ENCODE data around the gene MRPL33. TPM values are rescaled to one million over a fixed set of nuclear protein-coding genes. Genes with fewer than 3 reads are reported as not detected.
"Not testable (repeated sequence)": the region's sequence is repeated elsewhere in the genome, so short reads cannot be mapped to it uniquely, and the experiment has no call there.

The MRPL33 gene
- total and polyA plus RNA-seq, 3 donors from 2014 or later, result 142 to 204 (median 175) TPM

DNA sequence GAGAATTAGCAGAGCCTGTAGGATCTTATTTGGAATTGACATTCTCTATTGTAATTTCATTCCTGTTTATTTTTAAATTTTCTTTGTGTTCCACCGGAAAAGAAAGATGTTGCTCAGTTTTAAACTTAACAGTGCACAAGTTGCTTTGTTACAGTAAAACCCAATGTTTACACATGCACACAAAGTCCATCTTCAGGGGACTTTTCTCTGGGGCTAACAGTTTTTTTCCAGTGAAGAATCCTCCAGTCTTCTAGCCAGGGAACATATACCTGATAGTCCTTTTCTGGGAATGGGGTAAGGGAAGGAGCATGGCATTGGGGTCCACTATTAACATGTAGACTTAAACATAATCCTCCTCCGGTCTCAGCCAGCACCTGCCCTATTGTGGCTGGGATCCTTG is 25.2 kb upstream of the MRPL33 start:
- Histone ChIP-seq H3K4me3 (no peak overlapping the region), H3K36me3 (ENCODE audit: low read depth, missing control alignments) (no peaks in the 10 kb centered on the region), H3K27me3 (no peaks in the 10 kb centered on the region), H3K27ac (no peak overlapping the region), H3K4me1 (no peaks in the 10 kb centered on the region), H3K9me3 (no peaks in the 10 kb centered on the region)
- intact Hi-C loops (cut with DNase I; ENCODE audit: low total_unique reads), result no loop called here
- TF ChIP-seq, protein P1, sequence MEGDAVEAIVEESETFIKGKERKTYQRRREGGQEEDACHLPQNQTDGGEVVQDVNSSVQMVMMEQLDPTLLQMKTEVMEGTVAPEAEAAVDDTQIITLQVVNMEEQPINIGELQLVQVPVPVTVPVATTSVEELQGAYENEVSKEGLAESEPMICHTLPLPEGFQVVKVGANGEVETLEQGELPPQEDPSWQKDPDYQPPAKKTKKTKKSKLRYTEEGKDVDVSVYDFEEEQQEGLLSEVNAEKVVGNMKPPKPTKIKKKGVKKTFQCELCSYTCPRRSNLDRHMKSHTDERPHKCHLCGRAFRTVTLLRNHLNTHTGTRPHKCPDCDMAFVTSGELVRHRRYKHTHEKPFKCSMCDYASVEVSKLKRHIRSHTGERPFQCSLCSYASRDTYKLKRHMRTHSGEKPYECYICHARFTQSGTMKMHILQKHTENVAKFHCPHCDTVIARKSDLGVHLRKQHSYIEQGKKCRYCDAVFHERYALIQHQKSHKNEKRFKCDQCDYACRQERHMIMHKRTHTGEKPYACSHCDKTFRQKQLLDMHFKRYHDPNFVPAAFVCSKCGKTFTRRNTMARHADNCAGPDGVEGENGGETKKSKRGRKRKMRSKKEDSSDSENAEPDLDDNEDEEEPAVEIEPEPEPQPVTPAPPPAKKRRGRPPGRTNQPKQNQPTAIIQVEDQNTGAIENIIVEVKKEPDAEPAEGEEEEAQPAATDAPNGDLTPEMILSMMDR (IDR thresholded peaks at IDR 0.05), result no peak
- no peak for TF ChIP-seq POLR2A (IDR thresholded peaks at IDR 0.05)
- 90 to 91% methylated on average over 2 of the region's 2 CpGs for WGBS, 2 donors
- no peak for DNase-seq

DNA sequence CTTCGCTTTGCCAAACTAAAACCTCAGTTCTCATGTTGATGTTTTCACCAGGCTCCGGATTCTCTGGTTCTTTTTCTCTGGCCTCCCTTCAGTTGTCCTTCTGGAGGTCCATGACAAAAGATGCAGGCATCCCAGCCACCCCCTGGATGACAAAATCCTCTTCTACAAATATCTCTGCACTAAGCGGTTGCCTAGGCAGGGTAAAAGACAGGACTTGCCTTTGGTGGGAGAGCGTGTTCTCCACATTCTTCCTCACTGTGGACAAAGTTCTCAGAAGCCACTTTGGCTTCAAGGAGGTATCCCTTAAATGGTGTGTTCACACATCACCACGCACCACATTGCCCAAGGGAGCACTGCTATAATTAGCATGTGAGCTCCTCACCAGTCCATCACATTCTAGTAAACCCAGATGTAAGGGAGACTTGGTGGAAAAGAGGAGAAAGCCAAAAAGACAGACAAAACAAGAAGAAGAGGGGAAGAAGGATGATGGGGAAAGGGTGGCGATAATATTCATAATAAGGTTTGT is 23.6 kb upstream of the MRPL33 start:
- H3K27ac ChIP-seq, result no peak overlapping the region
- no peaks in the 10 kb centered on the region for H3K36me3 ChIP-seq (ENCODE audit: low read depth, missing control alignments)
- WGBS, 2 donors, result 77 to 82% methylated on average over 6 of the region's 6 CpGs
- no peak for DNase-seq
- H3K9me3 ChIP-seq, result no peaks in the 10 kb centered on the region
- H3K27me3 ChIP-seq, result no peaks in the 10 kb centered on the region
- no peak for TF ChIP-seq POLR2A (IDR thresholded peaks at IDR 0.05)
- TF ChIP-seq, protein P1 (IDR thresholded peaks at IDR 0.05), result no peak
- no peak overlapping the region for H3K4me3 ChIP-seq
- H3K4me1 ChIP-seq, result no peaks in the 10 kb centered on the region
- intact Hi-C loops (cut with DNase I; ENCODE audit: low total_unique reads), result no loop called here

DNA sequence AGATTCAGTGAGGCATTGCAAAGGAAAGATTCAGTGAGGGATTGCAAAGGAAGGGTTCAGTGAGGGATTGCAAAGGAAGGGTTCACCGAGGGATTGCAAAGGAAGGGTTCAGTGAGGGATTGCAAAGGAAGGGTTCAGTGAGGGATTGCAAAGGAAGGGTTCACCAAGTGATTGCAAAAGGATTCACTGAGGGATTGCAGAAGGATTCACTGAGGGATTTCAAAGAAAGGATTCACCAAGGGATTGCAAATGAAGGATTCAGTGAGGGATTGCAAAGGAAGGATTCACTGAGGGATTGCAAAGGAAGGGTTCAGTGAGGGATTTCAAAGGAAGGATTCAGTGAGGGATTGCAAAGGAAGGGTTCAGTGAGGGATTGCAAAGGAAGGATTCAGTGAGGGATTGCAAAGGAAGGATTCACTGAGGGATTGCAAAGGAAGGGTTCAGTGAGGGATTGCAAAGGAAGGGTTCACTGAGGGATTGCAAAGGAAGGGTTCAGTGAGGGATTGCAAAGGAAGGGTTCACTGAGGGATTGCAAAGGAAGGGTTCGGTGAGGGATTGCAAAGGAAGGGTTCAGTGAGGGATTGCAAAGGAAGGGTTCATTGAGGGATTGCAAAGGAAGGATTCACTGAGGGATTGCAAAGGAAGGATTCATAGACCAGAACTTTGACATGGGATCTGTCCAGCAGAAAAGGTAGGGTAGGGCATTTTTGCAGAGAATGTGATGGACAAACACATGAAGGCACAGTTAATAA is 22.5 kb upstream of the MRPL33 start:
- H3K4me1 ChIP-seq; H3K27ac ChIP-seq; DNase-seq; H3K9me3 ChIP-seq; H3K36me3 ChIP-seq (ENCODE audit: low read depth, missing control alignments); H3K27me3 ChIP-seq; intact Hi-C loops (cut with DNase I; ENCODE audit: low total_unique reads); H3K4me3 ChIP-seq: not testable (repeated sequence)
- WGBS, 2 donors, result 80 to 90% methylated on average over 2 of the region's 2 CpGs

DNA sequence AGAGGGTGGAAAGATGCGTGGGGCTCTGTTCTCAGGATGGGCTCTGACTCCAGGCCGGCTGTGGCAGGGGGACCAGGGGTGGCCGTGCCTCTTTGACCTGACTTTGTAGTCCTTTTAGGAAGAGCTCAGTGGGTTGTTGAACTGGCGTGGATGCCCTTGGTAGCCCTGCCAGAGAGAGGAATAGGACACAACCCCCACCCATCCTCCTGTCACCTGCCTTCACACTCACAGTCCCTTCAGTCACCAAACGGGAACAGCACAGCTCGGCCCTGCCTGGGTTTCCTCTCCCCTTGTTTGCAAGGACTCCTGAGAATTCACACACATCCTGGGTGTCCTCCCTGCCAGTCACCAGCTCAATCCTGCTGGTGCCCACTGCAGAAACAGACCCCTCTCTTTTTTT is 20.1 kb upstream of the MRPL33 start:
- H3K4me3 ChIP-seq, result no peak overlapping the region
- no peak for DNase-seq
- peaks cover 1% of the 10 kb centered on the region for H3K4me1 ChIP-seq
- intact Hi-C loops (cut with DNase I; ENCODE audit: low total_unique reads), result no loop called here
- H3K36me3 ChIP-seq (ENCODE audit: low read depth, missing control alignments), result no peaks in the 10 kb centered on the region
- TF ChIP-seq POLR2A (IDR thresholded peaks at IDR 0.05), result no peak
- TF ChIP-seq, protein P1 (IDR thresholded peaks at IDR 0.05), result no peak
- no peak overlapping the region for H3K27ac ChIP-seq
- no peaks in the 10 kb centered on the region for H3K9me3 ChIP-seq
- H3K27me3 ChIP-seq, result no peaks in the 10 kb centered on the region
- WGBS, 2 donors, result 90 to 93% methylated on average over 6 of the region's 6 CpGs

DNA sequence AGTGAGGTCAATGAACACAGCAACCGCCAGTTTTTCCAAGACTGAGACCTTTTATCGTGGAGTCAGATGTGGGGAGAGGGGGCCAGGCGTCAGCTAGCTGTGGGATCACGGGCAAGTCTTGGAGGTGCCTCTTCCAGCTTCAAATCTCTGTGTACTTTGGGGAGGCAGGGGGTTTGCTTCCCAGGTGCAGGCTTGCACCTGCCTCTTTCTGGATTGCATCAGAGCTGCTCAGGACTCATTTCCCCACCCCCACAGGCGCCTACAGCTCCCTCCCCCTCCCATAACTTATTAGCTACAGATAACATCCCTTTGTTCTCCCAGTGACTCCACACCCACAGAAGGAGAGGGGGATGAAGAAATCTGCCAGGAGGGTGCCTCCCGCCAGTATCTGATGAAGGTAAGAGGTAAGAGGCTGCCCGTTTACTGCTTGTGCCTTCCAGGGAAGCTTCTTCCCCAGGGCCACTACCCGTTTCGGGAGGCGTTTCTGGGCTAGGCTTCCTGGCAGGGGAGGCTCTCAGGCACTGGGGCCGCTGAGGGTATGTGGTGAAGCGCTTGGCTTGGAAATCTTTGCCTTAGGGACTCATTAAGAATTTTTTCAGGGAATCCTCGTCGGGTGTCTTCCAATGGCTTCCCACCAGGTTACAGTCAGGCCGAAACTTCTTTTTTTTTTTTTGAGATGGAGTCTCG is 18.8 kb upstream of the MRPL33 start:
- H3K9me3 ChIP-seq, result no peaks in the 10 kb centered on the region
- 52 to 62% methylated on average over 14 to 16 of the region's 16 CpGs for WGBS, 2 donors
- no peak overlapping the region for H3K4me3 ChIP-seq
- no peak overlapping the region for H3K27ac ChIP-seq
- intact Hi-C loops (cut with DNase I; ENCODE audit: low total_unique reads), result no loop called here
- no peaks in the 10 kb centered on the region for H3K27me3 ChIP-seq
- H3K36me3 ChIP-seq (ENCODE audit: low read depth, missing control alignments), result no peaks in the 10 kb centered on the region
- DNase-seq, result no peak
- TF ChIP-seq POLR2A (IDR thresholded peaks at IDR 0.05), result no peak
- TF ChIP-seq, protein P1 (IDR thresholded peaks at IDR 0.05), result no peak
- peaks cover 11% of the 10 kb centered on the region for H3K4me1 ChIP-seq
